Measurements from ENCODE around the gene VAT1L. TPM values are rescaled to one million over a fixed set of nuclear protein-coding genes. Genes with fewer than 3 reads are reported as not detected.

The VAT1L gene
- total RNA-seq, 3 donors from 2014 or later (not counting 1 experiment from before 2014, with no cell fraction given), result not detected

- no peaks in the 10 kb centered on the region for H3K4me1 ChIP-seq (ENCODE audit: control insufficient read depth, insufficient read depth, low read length)
- H3K36me3 ChIP-seq (ENCODE audit: control insufficient read depth, insufficient read depth, low read length), result no peaks in the 10 kb centered on the region
- no peaks in the 10 kb centered on the region for H3K9me3 ChIP-seq (ENCODE audit: control insufficient read depth, insufficient read depth, low read length)
- no peak for DNase-seq
- Mint-ChIP-seq H3K27ac (no peak overlapping the region), H3K4me1 (no peaks in the 10 kb centered on the region), H3K27me3 (ENCODE audit: low read depth in 2 of 2) (peaks cover 0 to 7% of the 10 kb centered on the region in 2 donors), H3K9me3 (no peaks in the 10 kb centered on the region), H3K4me3 (no peak overlapping the region), H3K36me3 (no peaks in the 10 kb centered on the region)
- WGBS (ENCODE audit: insufficient coverage), result 71% methylated on average over 7 of the region's 7 CpGs
- ATAC-seq, result no peak
- no peaks in the 10 kb centered on the region for H3K27me3 ChIP-seq (ENCODE audit: control insufficient read depth, insufficient read depth, low read length)
- H3K27ac ChIP-seq (ENCODE audit: low read length), result no peak overlapping the region
- no peak for TF ChIP-seq CTCF (IDR thresholded peaks at IDR 0.05)
- intact Hi-C loops (cut with micrococcal nuclease), result no loop called here
- H3K4me3 ChIP-seq (ENCODE audit: low read length), result no peak overlapping the region
These were observed 107.6 kb downstream of the VAT1L start for GRCh38 chr16:77895962-77896361.

GRCh38 chr16:77896415-77897128 lies 108.2 kb downstream of the VAT1L start:
- WGBS (ENCODE audit: insufficient coverage), result 61% methylated on average over 7 of the region's 7 CpGs
- no peaks in the 10 kb centered on the region for H3K9me3 Mint-ChIP-seq
- H3K36me3 ChIP-seq (ENCODE audit: control insufficient read depth, insufficient read depth, low read length), result no peaks in the 10 kb centered on the region
- H3K27ac Mint-ChIP-seq, result no peak overlapping the region
- intact Hi-C loops (cut with micrococcal nuclease), result no loop called here
- H3K27me3 ChIP-seq (ENCODE audit: control insufficient read depth, insufficient read depth, low read length), result no peaks in the 10 kb centered on the region
- ATAC-seq (no peak), DNase-seq (no peak)
- no peaks in the 10 kb centered on the region for H3K4me1 ChIP-seq (ENCODE audit: control insufficient read depth, insufficient read depth, low read length)
- H3K9me3 ChIP-seq (ENCODE audit: control insufficient read depth, insufficient read depth, low read length), result no peaks in the 10 kb centered on the region
- H3K4me3 Mint-ChIP-seq, result no peak overlapping the region
- no peak for TF ChIP-seq CTCF (IDR thresholded peaks at IDR 0.05)
- no peak overlapping the region for H3K27ac ChIP-seq (ENCODE audit: low read length)
- no peak overlapping the region for H3K4me3 ChIP-seq (ENCODE audit: low read length)
- peaks cover 0 to 7% of the 10 kb centered on the region in 2 donors for H3K27me3 Mint-ChIP-seq (ENCODE audit: low read depth in 2 of 2)
- H3K36me3 Mint-ChIP-seq, result no peaks in the 10 kb centered on the region
- H3K4me1 Mint-ChIP-seq, result no peaks in the 10 kb centered on the region

- H3K27ac Mint-ChIP-seq, result no peak overlapping the region
- H3K27me3 Mint-ChIP-seq (ENCODE audit: low read depth in 2 of 2), result peaks cover 0 to 7% of the 10 kb centered on the region in 2 donors
These were observed 108.7 kb downstream of the VAT1L start for GRCh38 chr16:77897129-77897437.

More at GRCh38 chr16:77897129-77897437, 108.7 kb downstream of the VAT1L start:
- Histone ChIP-seq H3K36me3 (ENCODE audit: control insufficient read depth, insufficient read depth, low read length) (no peaks in the 10 kb centered on the region), H3K9me3 (ENCODE audit: control insufficient read depth, insufficient read depth, low read length) (no peaks in the 10 kb centered on the region), H3K27me3 (ENCODE audit: control insufficient read depth, insufficient read depth, low read length) (no peaks in the 10 kb centered on the region), H3K27ac (ENCODE audit: low read length) (no peak overlapping the region), H3K4me1 (ENCODE audit: control insufficient read depth, insufficient read depth, low read length) (no peaks in the 10 kb centered on the region), H3K4me3 (ENCODE audit: low read length) (no peak overlapping the region)
- intact Hi-C loops (cut with micrococcal nuclease), result no loop called here
- no peaks in the 10 kb centered on the region for H3K4me1 Mint-ChIP-seq
- H3K4me3 Mint-ChIP-seq, result no peak overlapping the region
- ATAC-seq, result no peak
- WGBS (ENCODE audit: insufficient coverage), result 68% methylated on average over 2 of the region's 3 CpGs
- TF ChIP-seq CTCF (IDR thresholded peaks at IDR 0.05), result no peak
- DNase-seq, result no peak
- H3K36me3 Mint-ChIP-seq, result no peaks in the 10 kb centered on the region
- H3K9me3 Mint-ChIP-seq, result no peaks in the 10 kb centered on the region
